Right lobe of liver (tissue), 4 donors: ENCODE results near the gene ADGRD2.

Experiments
- POLR2A ChIP-seq: fragments of 450-650 bp; IDR thresholded peaks from one replicate; pipeline ENCODE4 v1.6.1; 2017; ENCODE audit warnings: antibody characterized with exemption, mild to moderate bottlenecking
- TF ChIP-seq, protein P1 (sequence below), 4 donors: fragments of 200-600 bp in 3 of 4; fragments of 450-650 bp in 1 of 4; IDR thresholded peaks; one replicate each; pipeline versions ENCODE4 v1.5.1 to v1.8.0; 2016 to 2022; ENCODE audit warnings: antibody characterized with exemption in 4 of 4, mild to moderate bottlenecking in 2 of 4
- donor health status: DM: no; HTN: no; CAD: no.
- donor health status: DM: no; HTN: no; CAD: no.
- donor health status: DM: no; HTN: yes; CAD: no.

DNA sequence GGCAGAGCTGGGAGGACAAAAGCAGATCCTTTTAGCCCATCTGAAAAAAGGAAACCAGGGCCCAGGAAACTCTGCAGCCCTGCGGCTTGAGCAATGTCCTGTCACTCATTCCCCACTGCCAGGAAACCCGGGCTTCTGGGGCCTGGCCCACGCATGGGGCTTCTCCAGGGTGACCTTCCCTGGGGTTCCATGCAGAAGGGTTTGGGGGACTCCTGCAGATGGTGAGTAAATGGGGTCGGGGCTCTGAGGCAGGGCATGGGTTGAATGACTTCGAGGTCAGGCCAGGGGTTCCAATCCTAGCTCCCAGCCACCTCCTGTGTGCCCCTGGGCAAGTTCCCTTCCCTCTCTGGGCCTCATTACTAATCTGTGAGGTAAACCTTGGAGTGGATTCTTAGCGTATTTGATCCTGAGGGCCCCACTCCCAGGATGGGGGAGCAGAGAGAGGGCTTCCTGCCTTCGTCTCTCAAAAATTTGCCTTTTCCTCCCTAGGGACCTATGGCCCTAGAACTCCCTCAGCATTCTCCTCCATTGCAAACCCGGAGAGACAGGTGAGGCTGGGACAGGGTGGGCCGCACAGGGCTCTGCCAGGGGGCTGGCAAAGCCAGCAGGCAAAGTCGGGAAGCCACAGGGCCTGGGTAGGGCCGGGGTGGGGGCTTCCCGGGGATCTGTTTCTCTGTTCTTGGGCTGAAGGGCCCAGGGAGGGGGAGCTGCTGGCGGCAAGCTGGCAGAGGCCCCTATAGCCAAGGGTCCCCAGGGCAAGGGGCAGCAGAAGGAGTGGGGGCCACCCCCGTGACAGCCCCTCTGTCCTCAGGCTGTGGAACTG is 25.8 kb downstream of the ADGRD2 start:
- TF ChIP-seq, protein P1, sequence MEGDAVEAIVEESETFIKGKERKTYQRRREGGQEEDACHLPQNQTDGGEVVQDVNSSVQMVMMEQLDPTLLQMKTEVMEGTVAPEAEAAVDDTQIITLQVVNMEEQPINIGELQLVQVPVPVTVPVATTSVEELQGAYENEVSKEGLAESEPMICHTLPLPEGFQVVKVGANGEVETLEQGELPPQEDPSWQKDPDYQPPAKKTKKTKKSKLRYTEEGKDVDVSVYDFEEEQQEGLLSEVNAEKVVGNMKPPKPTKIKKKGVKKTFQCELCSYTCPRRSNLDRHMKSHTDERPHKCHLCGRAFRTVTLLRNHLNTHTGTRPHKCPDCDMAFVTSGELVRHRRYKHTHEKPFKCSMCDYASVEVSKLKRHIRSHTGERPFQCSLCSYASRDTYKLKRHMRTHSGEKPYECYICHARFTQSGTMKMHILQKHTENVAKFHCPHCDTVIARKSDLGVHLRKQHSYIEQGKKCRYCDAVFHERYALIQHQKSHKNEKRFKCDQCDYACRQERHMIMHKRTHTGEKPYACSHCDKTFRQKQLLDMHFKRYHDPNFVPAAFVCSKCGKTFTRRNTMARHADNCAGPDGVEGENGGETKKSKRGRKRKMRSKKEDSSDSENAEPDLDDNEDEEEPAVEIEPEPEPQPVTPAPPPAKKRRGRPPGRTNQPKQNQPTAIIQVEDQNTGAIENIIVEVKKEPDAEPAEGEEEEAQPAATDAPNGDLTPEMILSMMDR (IDR thresholded peaks at IDR 0.05): no peak
- no peak for TF ChIP-seq POLR2A
